NOMO-1 treated with DMSO at 0.1 percent for 48 hours (cell line): ENCODE results near the gene CDK12.
A peak's percentile ranks its signal among the peaks of the same experiment; 100 is the strongest.
"Not testable (repeated sequence)": the region's sequence is repeated elsewhere in the genome, so short reads cannot be mapped to it uniquely, and the experiment has no call there.

Source experiments
- DNase-seq: peaks from one replicate; lab custom pipeline; 2025; ENCODE audit not compliant: unreplicated experiment; lab: John Stamatoyannopoulos, UW

CDK12 gene

GRCh38 chr17:39496921-39497320 lies 35.6 kb downstream of the CDK12 start:
- not testable (repeated sequence) for DNase-seq

GRCh38 chr17:39507511-39507910 lies 46.2 kb downstream of the CDK12 start:
- no peak for DNase-seq

- no peak for DNase-seq
Measured at GRCh38 chr17:39508987-39509386, 47.7 kb downstream of the CDK12 start.

GRCh38 chr17:39513309-39513708 lies 52.0 kb downstream of the CDK12 start:
- DNase-seq = no peak

GRCh38 chr17:39513915-39514314 lies 52.6 kb downstream of the CDK12 start:
- DNase-seq = no peak

DNA sequence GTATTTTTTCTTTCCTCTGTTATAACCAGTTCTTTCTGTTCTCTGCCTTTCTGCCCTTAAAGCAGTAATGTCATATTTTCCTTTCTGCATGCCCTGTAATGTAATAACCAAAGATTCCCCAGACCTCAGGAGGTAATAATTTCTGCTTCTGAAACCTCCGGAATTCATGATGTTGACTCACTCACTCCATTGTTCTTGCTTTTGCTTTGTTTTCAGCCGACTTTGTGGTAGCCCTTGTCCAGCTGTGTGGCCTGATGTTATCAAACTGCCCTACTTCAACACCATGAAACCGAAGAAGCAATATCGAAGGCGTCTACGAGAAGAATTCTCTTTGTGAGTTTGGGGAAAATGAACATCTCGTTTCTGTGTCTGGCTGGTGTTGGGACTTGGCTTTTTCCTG lies 55.9 kb downstream of the CDK12 start:
- DNase-seq = no peak

DNA sequence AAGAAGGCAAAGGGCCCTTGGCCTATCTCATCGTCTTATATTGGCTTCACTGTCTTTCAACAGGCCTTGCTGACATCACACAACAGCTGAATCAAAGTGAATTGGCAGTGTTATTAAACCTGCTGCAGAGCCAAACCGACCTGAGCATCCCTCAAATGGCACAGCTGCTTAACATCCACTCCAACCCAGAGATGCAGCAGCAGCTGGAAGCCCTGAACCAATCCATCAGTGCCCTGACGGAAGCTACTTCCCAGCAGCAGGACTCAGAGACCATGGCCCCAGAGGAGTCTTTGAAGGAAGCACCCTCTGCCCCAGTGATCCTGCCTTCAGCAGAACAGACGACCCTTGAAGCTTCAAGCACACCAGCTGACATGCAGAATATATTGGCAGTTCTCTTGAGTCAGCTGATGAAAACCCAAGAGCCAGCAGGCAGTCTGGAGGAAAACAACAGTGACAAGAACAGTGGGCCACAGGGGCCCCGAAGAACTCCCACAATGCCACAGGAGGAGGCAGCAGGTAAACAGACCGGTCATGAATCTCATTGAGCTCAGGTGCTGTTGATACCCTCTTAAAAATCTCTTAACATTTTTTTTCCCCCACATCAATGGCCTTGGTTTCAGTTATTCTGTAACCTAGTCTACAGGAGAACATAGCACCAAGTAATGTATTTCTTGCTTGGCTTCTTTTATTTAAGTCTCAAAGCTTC lies 64.7 kb downstream of the CDK12 start:
- no peak for DNase-seq

- peak; percentile 28 for DNase-seq
Measured at GRCh38 chr17:39527220-39527813, 66.0 kb downstream of the CDK12 start.

- DNase-seq = no peak
Measured at GRCh38 chr17:39529455-39529854, 68.2 kb downstream of the CDK12 start.

DNA sequence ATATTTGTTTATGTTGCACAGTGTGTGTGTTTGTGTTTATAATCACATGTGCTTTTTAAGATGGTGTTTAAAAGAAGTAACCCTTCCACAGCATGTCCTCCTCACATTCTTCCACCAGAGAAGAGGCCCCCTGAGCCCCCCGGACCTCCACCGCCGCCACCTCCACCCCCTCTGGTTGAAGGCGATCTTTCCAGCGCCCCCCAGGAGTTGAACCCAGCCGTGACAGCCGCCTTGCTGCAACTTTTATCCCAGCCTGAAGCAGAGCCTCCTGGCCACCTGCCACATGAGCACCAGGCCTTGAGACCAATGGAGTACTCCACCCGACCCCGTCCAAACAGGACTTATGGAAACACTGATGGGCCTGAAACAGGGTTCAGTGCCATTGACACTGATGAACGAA lies 69.2 kb downstream of the CDK12 start:
- DNase-seq = no peak

- DNase-seq = no peak
Measured at GRCh38 chr17:39531252-39531651, 70.0 kb downstream of the CDK12 start.

DNA sequence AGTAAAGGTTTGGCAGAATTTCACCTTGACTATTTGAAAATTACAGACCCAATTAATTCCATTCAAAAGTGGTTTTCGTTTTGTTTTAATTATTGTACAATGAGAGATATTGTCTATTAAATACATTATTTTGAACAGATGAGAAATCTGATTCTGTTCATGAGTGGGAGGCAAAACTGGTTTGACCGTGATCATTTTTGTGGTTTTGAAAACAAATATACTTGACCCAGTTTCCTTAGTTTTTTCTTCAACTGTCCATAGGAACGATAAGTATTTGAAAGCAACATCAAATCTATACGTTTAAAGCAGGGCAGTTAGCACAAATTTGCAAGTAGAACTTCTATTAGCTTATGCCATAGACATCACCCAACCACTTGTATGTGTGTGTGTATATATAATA lies 72.6 kb downstream of the CDK12 start:
- DNase-seq = no peak

GRCh38 chr17:39534768-39535405 lies 73.6 kb downstream of the CDK12 start:
- no peak for DNase-seq

DNA sequence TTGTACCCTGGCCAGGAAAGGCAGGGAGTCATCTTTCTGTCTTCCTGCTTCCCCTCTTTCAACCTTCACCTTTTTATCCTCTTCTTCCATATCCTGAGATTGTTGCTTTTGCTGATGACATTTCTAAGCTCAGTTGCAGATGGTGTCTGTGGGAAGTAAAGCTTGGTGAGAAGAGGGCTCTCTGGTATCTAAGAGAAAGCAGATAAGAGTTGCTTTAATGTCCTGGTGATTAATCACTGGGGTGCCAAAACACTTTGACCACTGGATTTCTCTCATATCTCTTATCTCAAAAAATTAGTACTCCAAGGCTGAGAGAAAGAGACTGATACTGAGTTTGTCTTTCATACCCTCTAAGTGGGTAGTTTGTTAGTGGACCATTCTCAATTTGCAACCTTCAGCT lies 75.2 kb downstream of the CDK12 start:
- no peak for DNase-seq

DNA sequence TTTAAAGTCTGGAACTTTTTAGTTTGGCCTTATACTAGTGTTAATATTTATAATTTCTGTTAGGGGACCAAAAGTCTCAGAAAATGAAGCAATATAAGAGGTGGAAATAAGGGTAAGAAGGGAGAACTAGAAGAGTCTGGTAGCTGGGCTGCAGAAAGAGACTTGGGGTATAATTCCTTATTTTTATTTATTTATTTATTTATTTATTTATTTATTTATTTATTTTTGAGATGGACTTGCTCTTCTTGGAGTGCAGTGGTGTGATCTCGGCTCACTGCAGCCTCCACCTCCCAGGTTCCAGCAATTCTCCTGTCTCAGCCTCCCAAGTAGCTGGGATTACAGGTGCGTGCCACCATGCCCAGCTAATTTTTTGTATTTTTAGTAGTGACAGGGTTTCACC lies 76.1 kb downstream of the CDK12 start:
- not testable (repeated sequence) for DNase-seq

GRCh38 chr17:39538866-39539265 lies 77.6 kb downstream of the CDK12 start:
- peak; percentile 94 for DNase-seq

DNA sequence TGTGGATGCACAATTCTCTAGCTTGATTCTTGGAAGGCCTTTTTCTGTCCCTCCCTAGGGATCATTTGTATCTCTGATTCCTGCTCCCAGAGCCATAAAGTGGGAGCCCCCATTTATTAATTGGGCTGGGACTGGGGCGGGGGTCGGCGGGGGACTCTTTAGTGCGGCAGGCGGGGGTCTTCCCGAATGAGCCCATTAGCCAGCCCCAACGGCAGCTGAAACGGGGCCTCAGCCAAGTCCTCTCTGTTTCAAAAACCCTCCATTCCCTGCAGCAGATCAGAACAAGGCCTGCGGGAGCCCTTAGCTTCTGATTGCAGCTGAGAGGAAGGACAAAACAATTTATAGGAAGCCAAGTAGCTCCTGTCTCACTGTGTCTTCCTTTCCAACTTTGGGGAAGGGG lies 79.3 kb downstream of the CDK12 start:
- DNase-seq = no peak

- no peak for DNase-seq
Measured at GRCh38 chr17:39541652-39542051, 80.4 kb downstream of the CDK12 start.

DNA sequence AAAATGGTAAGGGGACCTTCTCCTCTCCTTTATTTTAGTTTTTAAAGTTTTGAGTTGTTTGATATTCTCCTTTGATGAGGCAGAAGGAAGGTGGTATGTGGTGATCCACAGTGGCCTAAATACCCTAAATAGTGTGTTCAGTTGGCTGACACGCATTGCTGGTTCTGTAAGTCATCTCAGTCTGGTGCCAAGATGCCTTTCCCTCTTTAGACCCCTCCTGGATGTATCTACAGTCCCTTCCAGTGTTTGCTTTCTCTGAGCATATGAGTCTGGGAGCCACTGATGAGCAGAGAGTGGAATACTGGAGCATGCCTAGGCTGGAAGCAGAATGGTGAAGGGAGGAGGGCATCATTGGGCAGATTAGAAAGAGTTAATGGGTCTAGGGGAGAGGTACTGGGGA lies 81.9 kb downstream of the CDK12 start:
- DNase-seq = no peak

- no peak for DNase-seq
Measured at GRCh38 chr17:39543664-39544063, 82.4 kb downstream of the CDK12 start.

DNA sequence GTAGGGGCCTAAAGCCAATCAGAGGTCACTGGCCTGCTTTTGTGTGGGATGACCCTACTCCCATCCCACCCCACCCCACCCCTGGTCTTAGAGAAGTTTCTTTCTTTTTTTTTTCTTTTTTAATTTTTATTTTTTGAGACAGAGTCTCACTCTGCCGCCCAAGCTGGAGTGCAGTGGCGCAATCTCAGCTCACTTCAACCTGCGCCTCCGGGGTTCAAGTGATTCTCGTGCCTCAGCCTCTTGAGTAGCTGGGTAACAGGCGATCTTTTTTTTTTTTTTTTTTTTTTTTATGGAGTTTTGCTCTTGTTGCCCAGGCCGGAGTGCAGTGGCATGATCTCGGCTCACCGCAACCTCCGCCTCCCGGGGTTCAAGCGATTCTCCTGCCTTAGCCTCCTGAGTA lies 83.1 kb downstream of the CDK12 start:
- DNase-seq = not testable (repeated sequence)

DNA sequence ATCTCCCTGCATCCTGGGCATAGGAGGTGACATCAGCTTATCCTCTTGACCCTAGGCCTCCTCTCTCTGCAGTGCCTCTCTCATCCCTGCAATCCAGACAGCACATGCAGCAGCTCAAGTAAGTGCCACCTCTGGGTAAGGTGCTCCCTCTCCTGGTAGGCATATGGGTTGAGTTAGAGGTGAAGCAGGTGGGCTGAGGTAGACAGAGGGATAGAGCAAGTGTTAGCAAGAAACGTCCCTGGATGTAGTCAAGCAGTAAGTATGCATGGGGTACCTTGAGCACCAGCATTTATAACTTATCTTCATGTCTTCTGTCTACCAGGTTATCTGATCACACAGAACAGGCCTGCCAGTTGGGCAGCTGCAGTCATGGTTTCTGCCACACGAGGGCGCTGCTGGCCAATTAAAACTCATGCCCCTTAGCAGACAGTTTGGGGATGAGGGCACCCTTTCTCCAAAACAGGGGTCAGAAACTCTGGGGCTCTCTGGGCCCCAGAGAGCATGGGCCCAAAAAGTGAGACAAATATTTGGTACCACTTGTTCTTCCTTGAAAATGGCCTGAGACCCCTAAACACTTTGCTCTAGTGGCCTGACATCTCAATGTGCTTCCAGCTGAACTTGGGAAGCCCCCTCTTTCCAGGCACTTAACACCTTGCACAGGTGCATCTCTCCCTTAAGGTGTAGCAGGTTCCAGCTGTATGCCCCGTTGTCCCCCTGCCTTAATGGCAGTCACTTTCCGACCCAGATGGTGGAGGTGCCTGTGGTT lies 86.6 kb downstream of the CDK12 start:
- peak; percentile 29 for DNase-seq
